IMR-90 (cell line): ENCODE results near the gene PRUNE2.

Experiments
- CEBPB ChIP-seq: IDR thresholded peaks from 2 replicates; pipeline ENCODE4 v1.6.1; 2012; ENCODE audit warnings: low read depth, low read length, improper control_type of control experiment
- CTCF ChIP-seq: conservative IDR thresholded peaks from 2 replicates; pipeline ENCODE4 v1.5.1; 2012; ENCODE audit warnings: mild to moderate bottlenecking, low read depth, low read length, improper control_type of control experiment
- FOS ChIP-seq: fragments of 150-350 bp; IDR thresholded peaks from 2 replicates; pipeline ENCODE4 v1.6.1; 2016; ENCODE audit warnings: low read depth, low read length
- MXI1 ChIP-seq: IDR thresholded peaks from 2 replicates; pipeline ENCODE4 v1.6.1; 2012; ENCODE audit warnings: low read depth, mild to moderate bottlenecking, low read length, moderate library complexity, borderline replicate concordance
- NFE2L2 ChIP-seq: fragments of 150-350 bp; IDR thresholded peaks from 2 replicates; pipeline ENCODE4 v1.6.1; 2016; ENCODE audit warnings: low read depth, mild to moderate bottlenecking, low read length
- POLR2A ChIP-seq: IDR thresholded peaks from 2 replicates; pipeline ENCODE4 v1.6.1; 2012; ENCODE audit warnings: mild to moderate bottlenecking, low read depth, low read length
- RAD21 ChIP-seq: IDR thresholded peaks from 2 replicates; pipeline ENCODE4 v1.6.1; 2012; ENCODE audit warnings: low read length, improper control_type of control experiment
- RFX5 ChIP-seq: IDR thresholded peaks from 2 replicates; pipeline ENCODE4 v1.8.0; 2012; ENCODE audit warnings: low read depth, mild to moderate bottlenecking, low read length, moderate library complexity
- SMC3 ChIP-seq: fragments of 150-350 bp; IDR thresholded peaks from 2 replicates; pipeline ENCODE4 v1.6.1; 2016; ENCODE audit warnings: low read depth, mild to moderate bottlenecking, antibody characterized with exemption, low read length, moderate library complexity

- TF ChIP-seq POLR2A, result no peak
- no peak for TF ChIP-seq CTCF
- no peak for TF ChIP-seq RFX5
- TF ChIP-seq NFE2L2, result no peak
- no peak for TF ChIP-seq CEBPB
- TF ChIP-seq SMC3, result no peak
- no peak for TF ChIP-seq RAD21
- no peak for TF ChIP-seq FOS
- no peak for TF ChIP-seq MXI1
Measured at GRCh38 chr9:76644171-76644570, 261.7 kb downstream of the PRUNE2 start.
